ENCODE data around the gene NMT2.

NMT2 gene

GRCh38 chr10:15140698-15141097, 27.8 kb downstream of the NMT2 start:
- DNase-seq: no peak

- DNase-seq: no peak
These were observed 30.9 kb downstream of the NMT2 start for GRCh38 chr10:15137636-15138035.

GRCh38 chr10:15137036-15137359, 31.5 kb downstream of the NMT2 start:
- DNase-seq: no peak

- no peak for DNase-seq
These were observed 32.1 kb downstream of the NMT2 start for GRCh38 chr10:15136129-15137035.

- DNase-seq: no peak
These were observed 37.2 kb downstream of the NMT2 start for GRCh38 chr10:15131330-15131729.

GRCh38 chr10:15124908-15125307, 43.6 kb downstream of the NMT2 start:
- DNase-seq: no peak

GRCh38 chr10:15124190-15124589, 44.3 kb downstream of the NMT2 start:
- no peak for DNase-seq

GRCh38 chr10:15123749-15124184, 44.7 kb downstream of the NMT2 start:
- DNase-seq: no peak

GRCh38 chr10:15122477-15123030, 45.9 kb downstream of the NMT2 start:
- DNase-seq: no peak

GRCh38 chr10:15121707-15122106, 46.8 kb downstream of the NMT2 start:
- no peak for DNase-seq

GRCh38 chr10:15120523-15120922, 48.0 kb downstream of the NMT2 start:
- no peak for DNase-seq

- DNase-seq: no peak
These were observed 49.9 kb downstream of the NMT2 start for GRCh38 chr10:15118615-15119014.

- no peak for DNase-seq
These were observed 52.3 kb downstream of the NMT2 start for GRCh38 chr10:15116225-15116624.

GRCh38 chr10:15113766-15114165, 54.7 kb downstream of the NMT2 start:
- no peak for DNase-seq

GRCh38 chr10:15112657-15113056, 55.8 kb downstream of the NMT2 start:
- peak in 1 of 6 experiments; percentile 1 for DNase-seq

GRCh38 chr10:15106352-15107013, 62.0 kb downstream of the NMT2 start:
- DNase-seq: peak; percentile 28 to 66 (median 49)

GRCh38 chr10:15103513-15103912, 65.0 kb downstream of the NMT2 start:
- no peak for DNase-seq

- no peak for DNase-seq
These were observed 68.6 kb downstream of the NMT2 start for GRCh38 chr10:15099886-15100285.

GRCh38 chr10:15097011-15097812, 71.3 kb downstream of the NMT2 start, which contains the start of gene RPP38:
Gene RPP38 (plus strand): TSS chr10:15097355. CDS start chr10:15103315, 5,960 bp downstream.
- DNase-seq: peak; percentile 92 to 99 (median 94)

GRCh38 chr10:15096661-15097010, 71.9 kb downstream of the NMT2 start:
- DNase-seq: no peak

- DNase-seq: no peak
These were observed 75.6 kb downstream of the NMT2 start for GRCh38 chr10:15092855-15093408.

GRCh38 chr10:15091418-15091817, 77.1 kb downstream of the NMT2 start:
- DNase-seq: no peak

Data from stimulated activated naive CD4-positive, alpha-beta T cell (primary cell).